ENCODE results near the gene TRPM2.

The TRPM2 gene

GRCh38 chr21:44487831-44488230 is 134.4 kb downstream of the TRPM2 start:
- DNase-seq = no peak

- DNase-seq = no peak
Measured at GRCh38 chr21:44489962-44490361, 136.5 kb downstream of the TRPM2 start.

DNA sequence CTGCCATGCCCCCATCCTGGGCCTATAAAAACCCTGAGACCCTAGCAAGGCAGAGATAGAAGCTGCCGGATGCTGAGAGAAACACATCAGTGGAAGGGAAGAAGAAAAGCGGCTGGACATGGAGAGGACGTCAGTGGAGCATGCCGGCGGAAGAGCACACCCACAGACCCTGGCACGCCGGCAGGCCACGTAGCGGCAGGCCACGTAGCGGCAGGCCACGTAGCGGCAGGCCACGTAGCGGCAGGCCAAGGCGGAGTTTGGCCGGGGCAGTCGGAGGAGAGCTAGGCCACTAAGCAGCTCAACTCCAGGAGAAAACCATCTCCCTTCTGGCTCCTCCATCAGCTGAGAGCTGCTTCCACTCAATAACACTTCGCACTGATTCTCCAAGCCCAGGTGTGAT is 137.0 kb downstream of the TRPM2 start:
- DNase-seq = no peak

DNA sequence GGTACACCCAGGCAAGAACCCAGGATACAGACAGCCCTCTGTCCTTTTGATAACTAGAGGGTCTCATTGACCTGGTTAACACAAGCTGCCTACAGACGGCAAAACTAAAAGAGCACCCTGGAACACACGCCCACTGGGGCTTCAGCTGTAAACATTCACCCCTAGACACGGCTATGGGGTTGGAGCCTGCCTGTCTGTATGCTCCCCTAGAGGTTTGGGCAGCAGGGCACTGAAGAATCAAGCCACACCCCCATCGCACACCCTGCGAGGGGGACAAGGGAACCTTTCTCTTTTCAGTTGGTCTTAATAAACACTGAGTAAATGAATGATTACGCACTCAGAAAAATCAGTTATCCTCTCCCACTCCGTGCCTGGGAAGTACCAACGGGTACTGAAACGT is 137.4 kb downstream of the TRPM2 start:
- no peak for DNase-seq
